ENCODE results near the gene METTL25.

The METTL25 gene

DNA sequence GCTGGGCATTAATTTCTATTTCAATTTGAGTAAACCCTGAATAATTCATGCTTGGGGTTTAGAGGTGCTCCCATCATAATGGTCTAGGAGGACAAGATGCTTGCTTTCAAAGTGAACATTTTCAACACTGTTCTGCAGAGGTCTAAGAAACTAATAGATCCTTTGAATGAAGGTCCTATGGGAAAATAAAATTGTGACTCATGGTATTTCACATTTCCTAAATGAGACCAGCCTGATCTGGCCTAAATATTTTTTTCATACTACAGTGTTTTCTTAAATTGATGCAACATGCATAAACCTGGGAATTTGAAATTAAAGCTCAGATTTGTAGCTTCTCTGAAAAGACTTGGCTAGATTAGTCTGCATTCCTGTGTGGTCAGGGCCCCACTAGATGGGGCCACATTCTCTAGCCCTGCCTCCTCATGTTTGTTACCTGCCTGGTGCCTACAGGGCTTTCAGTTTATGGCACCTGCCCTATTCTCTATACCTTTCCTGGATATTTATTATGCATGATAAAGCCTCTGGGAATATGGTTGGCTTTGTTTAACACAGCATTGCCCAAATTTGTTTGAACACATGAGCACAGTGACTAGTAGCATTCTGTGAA lies 112.7 kb downstream of the METTL25 start:
- DNase-seq (ENCODE audit: low spot score), result no peak

DNA sequence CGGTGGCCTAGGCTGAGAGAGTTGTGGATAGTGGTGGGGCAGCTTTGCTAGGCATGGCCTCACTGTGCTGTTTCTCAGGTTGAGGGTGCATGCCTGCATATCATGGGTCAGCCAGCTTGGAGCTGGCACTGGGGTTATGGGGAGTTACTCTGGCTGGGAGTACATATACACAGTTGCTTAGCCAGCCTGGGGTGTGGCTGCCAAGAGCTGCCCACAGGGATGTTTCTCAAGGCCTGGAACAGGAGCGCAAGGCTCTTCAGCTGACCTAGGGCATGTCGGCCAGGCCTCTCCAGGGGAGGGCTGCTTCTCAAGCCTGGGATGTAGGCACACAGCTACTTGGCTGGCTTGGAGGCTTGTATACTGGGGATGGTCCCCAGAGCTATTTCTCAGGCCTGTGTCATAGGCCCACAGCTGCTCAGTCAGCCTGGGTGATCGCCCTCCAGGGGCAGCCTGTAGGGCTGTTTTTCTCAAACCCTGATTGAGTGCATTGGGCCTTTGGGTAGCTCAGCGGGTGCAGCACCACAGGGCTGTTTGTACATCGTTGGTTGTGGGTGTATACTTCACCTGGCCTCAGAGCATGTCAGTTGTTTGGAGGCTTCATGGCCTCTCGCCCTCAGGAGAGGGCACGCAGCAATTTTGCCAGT lies 114.9 kb downstream of the METTL25 start:
- no peak for DNase-seq (ENCODE audit: low spot score)

DNA sequence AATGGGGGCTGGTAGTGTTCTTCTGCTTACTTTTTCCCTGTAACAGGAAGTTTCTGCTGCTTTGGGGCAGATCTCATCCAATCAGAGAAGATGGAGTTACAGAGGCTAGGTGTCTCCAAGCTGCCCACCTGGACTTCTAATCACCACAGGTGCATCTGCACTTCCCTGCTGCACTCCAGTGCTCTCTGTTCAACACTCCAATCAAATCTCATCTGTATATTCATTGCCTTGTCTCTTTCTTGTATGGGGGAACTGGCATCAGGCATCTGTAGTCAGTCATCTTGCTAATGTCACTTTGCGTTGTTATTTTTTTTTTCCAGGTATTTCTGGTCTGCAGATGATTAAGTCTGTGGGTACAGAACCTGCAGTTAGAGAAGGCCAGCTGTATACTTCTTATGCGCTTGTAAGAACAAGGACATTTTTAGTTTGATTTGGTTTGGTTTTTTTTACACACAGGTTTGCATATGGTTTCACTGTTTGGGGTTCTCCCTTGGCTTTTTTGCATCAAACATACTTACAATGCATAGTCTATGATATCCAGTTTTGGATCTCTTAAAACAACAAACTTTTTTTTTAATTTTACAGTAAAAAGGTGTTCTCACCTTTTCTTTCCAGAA lies 116.0 kb downstream of the METTL25 start:
- no peak for DNase-seq (ENCODE audit: low spot score)

- no peak for DNase-seq (ENCODE audit: low spot score)
Measured at GRCh38 chr12:82474798-82475184, 116.5 kb downstream of the METTL25 start.

GRCh38 chr12:82475211-82475610 lies 116.9 kb downstream of the METTL25 start:
- no peak for DNase-seq (ENCODE audit: low spot score)

DNA sequence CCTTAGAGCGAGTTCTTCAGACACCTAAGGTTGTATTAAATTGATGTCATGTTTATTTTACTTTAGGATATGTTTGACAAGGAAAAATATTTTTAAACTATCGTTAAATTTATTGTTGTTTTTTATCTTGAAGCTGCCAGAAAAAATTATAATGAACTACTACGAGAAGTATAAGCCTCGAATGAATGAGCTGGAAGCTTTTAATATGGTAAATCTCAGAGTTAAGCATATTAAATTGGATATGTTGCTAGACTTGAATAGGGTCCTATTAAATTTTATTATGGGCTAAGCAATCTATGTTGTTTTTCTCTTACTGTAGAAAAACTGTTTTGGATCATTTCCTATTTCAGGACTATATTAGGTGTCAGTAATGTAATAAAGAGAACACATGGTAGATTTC lies 118.2 kb downstream of the METTL25 start:
- no peak for DNase-seq (ENCODE audit: low spot score)

GRCh38 chr12:82479511-82479910 lies 121.2 kb downstream of the METTL25 start:
- no peak for DNase-seq (ENCODE audit: low spot score)

- no peak for DNase-seq (ENCODE audit: low spot score)
Measured at GRCh38 chr12:82480606-82481005, 122.3 kb downstream of the METTL25 start.

- no peak for DNase-seq (ENCODE audit: low spot score)
Measured at GRCh38 chr12:82481954-82482353, 123.6 kb downstream of the METTL25 start.

DNA sequence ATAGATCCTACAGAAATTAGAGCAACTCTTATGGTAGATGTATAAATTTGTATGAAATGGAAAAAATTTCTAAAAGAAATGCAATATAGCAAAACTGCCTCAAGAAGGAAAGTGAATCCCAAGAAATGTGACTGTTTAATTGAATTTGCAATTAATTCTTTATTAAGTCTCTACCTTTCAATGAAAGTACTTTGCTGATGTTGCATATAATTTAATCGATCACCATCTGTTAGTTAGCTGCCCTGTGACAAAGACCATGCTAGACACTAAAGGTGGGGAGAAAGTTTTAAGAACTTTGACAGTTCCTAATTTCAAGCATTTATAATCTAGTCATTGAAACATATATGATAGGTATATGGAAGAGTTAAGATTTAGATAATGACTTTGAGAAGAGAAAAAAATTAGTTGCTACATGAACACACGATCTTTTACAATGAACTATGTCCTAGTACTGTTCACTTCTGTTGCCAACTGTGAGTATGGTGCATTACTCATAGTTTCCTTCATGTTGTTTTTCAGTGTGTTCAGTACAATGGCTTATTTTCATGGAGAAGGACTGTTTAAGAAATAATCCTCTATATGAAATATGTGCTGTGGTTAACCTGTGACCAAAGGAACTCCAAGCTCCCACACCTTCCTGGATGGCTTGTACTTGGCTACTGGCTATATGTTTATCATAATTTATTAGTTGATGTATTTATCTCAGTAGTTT lies 128.4 kb downstream of the METTL25 start:
- peak; percentile 50 for DNase-seq (ENCODE audit: low spot score)

DNA sequence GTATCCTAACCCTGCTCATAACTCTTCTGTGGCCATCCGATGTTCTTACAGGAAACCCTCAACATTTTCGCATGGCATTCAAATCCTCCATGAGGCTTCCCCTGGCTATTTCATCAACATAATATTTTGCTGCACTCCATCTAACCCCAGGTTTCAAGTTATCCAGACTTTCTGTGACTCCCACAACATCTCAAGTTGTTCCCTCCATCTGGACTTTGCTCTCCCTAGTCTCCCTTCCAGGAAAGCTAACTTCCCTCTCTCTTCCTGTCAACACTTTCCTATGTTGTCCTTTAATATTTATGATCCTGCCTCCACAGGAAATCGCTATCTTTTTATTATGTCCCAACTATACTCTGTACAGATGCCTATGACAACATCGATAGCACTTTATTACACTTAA lies 146.1 kb downstream of the METTL25 start:
- DNase-seq (ENCODE audit: low spot score), result no peak

- DNase-seq (ENCODE audit: low spot score), result no peak
Measured at GRCh38 chr12:82505150-82505549, 146.8 kb downstream of the METTL25 start.

- no peak for DNase-seq (ENCODE audit: low spot score)
Measured at GRCh38 chr12:82507686-82508085, 149.4 kb downstream of the METTL25 start.

DNA sequence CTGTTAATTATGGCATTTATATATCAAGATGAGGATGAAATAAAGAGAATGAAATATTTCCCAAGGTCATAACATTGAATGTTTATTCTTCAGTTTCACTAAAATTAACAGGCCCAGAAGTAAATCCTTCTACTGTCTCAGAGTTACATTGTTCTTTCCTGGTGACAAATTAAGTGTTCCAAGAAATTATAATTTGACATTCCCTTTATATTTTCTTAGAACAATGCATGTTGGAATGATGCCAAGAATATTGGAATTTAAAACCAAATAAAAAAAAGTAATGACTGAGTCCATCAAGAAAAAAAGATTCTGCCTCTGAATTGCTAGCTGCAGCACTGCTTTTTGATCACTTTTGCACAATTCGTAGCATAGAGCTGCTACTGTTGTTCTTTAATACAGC lies 152.1 kb downstream of the METTL25 start:
- DNase-seq (ENCODE audit: low spot score), result no peak

DNA sequence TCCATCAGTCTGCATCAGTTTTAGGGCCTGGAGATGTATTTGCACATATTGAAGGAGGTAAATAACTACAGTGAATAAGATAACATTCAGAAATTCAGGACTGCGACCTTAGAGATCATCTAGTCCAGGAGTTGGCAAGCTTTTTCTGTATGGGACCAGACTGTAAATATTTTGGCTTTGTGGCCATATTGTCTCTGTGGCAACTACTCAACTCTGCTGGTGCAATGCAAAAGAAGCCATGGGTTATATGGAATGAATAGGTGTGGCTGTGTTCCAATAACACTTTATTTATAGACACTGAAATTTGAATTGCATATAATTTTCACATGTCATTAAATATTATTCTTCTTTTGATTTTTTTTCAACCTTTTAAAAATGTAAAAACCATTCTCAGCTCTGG lies 156.6 kb downstream of the METTL25 start:
- DNase-seq (ENCODE audit: low spot score), result no peak

GRCh38 chr12:82515652-82516051 lies 157.3 kb downstream of the METTL25 start:
- no peak for DNase-seq (ENCODE audit: low spot score)

DNA sequence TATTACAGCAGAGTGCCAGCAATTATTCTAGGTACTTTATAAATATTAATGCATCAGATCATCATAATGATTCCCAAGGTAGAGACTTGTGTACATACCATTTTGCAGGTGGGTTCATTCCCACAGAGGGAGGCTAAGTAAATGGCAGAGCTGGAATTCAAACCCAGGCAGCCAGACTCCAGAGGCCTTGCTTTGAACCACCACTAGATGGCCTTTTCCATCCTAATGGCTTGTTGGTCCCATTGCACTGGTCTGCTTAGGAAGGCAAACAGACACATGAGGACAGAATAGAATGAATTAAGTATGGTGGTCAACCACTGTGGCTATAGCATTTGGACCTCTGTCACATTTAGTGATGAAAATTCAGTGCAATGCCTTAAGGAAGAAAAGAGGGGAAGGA lies 158.7 kb downstream of the METTL25 start:
- DNase-seq (ENCODE audit: low spot score), result peak; percentile 12

- no peak for DNase-seq (ENCODE audit: low spot score)
Measured at GRCh38 chr12:82517808-82518207, 159.5 kb downstream of the METTL25 start.

DNA sequence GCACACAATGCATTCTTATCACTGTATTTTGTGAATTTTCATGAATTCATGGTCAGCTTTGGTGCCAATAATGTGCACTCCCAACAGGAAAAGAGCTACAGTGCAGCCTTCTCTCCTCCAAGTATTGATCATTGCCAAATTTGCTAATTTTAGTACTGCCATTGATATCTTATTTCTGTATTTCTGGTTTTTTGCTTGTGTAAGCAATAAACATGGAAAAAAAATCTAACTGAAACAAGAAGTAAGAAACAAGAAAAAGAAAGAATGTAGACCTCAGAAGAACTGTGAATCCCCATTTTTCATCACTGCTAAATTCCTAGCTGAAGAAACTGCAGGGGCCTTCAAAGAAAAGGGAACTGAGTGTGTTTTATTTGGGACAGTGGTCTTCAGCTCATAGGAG lies 161.2 kb downstream of the METTL25 start:
- no peak for DNase-seq (ENCODE audit: low spot score)

GRCh38 chr12:82522285-82522684 lies 164.0 kb downstream of the METTL25 start:
- DNase-seq (ENCODE audit: low spot score), result no peak

GRCh38 chr12:82522762-82523161 lies 164.4 kb downstream of the METTL25 start:
- no peak for DNase-seq (ENCODE audit: low spot score)

- no peak for DNase-seq (ENCODE audit: low spot score)
Measured at GRCh38 chr12:82523996-82524395, 165.7 kb downstream of the METTL25 start.

DNA sequence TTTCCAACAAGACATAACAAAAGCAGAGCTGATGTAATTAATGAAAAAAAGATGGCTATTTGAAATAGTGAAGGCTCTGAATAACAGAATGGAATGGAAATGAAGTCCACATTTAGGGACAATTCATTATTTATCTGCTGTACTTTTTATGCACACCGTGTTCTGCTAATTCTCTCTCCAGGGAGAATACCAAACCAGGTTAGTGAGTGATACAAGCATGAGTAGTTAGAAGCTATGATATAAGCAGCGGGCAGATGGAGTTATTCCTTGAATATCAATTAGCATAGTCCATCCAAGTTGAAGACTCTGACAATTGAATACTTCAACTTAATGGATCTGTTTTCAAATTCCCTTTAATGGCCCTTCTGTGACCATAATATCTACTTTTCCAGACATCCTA lies 166.3 kb downstream of the METTL25 start:
- no peak for DNase-seq (ENCODE audit: low spot score)

All from SW480 (cell line).